G401.6 (cell line): Measurements from ENCODE around the gene BABAM2.
"Not testable (repeated sequence)": the region's sequence is repeated elsewhere in the genome, so short reads cannot be mapped to it uniquely, and the experiment has no call there.

ENCODE experiments used
- FAIRE-seq: peaks from 2 replicates; lab custom pipeline; 2012; peaks lifted over from hg19 to GRCh38; lab: Jason Lieb, UNC

BABAM2 gene

DNA sequence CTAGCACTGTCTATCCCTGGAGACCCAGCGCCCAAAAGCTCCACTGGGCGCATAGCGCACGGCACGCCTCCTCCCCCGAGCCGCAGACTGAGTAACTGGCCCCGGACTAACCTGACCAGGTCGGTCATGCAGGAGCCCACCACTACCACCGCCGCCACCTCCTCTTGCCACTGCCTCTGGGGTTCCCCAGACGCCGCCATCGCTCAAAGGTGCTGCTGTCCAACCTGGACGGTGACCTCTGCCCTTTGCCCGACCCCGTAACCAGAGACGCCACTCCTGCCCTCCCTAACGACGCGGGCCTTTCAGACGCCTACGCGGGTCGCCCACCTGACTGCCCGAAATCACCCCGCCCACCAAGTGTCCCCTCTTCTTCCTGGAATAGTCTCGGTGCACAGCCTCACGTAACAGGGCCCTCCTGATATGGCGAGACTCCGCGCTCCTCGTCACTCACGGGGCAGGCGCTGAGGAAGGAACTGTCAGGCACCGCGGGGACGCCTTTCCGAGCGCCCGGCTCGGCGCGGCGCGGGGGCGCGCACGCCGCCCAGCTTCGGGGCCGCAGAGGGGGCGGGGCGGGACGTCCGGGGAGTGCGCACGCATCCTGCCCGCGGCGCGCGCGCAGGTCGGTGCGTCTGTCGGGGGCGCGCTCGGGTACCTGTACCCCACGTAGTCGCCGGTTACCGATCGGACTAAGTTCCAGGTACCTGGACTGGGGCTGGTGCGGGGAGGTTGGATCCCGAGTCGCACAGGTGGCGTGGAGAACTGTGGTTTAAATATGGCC lies at the start of gene BABAM2, which contains the start of gene RBKS:
Gene BABAM2 (plus strand): TSS at position 584 of the 778 bp plus-strand sequence. CDS start 3,828 bp downstream, outside the sequence.
Gene RBKS (minus strand): TSS at position 242 of the 778 bp plus-strand sequence. CDS start 42 bp downstream, at position 200.
- FAIRE-seq = no peak

DNA sequence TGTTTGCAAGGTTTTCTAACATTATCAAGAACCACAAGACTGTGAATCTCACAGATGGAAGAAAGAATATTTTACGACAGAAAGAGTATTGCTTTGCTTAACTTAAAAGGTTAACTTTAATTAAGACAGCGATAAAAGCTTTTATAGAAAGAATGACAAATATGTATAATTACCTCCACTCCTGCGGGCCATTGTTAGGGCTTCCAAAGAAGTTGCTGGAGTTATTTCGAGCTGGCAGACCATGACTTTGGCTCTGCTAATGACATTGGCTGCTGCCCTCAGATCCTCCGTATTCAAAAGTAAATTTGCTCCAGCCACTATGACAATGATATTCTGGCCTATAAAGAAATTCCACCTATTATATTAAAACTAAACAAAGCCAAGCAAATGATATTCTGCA lies 47.6 kb upstream of the BABAM2 start:
- FAIRE-seq = no peak

DNA sequence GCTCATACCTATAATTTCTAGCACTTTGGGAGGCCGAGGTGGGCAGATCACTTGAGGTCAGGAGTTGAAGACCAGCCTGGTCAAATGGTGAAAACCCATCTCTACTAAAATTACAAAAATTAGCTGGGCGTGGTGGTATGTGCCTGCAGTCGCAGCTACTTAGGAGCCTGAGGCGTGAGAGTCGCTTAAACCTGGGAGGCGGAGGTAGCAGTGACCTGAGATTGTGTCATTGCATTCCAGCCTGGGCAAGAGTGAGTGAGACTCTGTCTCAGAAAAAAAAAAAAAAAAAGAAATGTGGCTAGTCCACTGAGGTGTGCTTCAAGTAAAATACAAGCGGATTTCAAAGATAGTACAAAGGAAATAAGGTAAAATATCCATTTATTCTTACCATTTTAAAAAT lies 46.5 kb upstream of the BABAM2 start:
- FAIRE-seq = no peak

DNA sequence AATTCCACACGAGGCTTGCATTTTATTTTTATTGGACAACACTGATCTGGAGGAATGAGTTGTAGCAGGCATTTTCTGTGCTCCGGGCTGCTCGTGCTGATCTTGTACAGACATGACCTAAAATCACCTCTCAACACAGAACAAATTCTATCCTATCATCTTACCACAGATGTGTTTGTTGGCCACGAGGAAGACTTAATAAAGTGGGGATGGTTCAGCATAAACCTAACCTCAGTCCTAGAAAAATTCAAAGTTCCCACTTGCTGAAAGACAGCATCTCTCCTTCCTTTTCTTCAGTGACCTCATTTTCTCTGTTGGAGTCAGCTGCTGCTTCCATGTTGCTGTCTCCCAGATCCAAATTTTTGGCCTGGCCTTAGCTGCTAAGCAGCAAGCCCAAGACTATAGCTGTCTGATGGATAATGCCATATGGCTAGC lies 45.7 kb upstream of the BABAM2 start:
- no peak for FAIRE-seq

DNA sequence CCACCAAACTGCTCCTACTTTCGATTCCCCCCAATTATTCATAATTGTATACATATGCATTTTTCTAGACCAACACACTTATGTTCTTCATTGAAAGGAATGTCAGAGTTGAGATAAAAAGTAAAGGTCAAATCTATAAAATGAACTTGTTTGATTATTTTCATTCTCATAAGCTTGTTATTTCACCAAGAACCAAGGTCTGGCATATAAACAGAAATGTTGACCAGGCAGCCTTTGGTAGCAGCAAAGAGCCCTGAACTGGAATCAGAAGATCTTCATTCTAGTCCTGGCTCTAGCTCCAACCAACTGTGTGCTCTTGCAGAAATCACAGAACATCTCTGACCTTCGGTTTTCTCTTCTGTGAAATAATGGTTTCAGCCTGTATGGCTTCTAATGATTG lies 43.2 kb upstream of the BABAM2 start:
- FAIRE-seq = no peak

DNA sequence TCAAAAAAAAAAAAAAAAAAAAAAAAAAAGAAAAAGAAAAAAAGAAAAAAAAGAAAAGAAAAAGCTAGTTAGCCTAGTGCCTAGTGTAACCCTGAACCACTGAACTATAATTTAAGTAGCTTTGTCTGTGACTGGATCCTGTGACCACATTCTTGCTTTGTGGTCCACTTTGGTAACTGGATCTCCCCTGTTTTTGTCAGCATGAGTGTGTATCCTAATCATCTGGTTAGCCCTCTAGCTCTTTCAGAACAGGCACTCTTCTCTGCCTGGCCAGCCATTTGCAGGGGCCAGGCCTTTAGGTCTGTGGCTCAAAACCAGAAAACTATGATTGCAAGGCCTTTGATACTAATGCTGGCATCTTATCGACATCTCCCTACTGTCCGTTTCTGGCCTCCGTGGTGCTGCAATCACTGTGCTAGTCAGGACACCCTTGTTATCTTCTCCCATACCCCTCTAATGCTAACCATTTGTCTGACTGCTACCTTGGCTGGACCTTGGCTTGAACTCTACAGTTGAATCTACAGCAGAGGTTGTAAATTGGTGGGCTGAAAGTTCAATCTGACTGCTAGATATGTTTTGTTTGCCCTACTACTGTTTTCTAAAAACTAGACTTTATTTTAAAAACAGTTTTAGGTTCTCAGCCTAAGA lies 40.8 kb upstream of the BABAM2 start:
- no peak for FAIRE-seq

DNA sequence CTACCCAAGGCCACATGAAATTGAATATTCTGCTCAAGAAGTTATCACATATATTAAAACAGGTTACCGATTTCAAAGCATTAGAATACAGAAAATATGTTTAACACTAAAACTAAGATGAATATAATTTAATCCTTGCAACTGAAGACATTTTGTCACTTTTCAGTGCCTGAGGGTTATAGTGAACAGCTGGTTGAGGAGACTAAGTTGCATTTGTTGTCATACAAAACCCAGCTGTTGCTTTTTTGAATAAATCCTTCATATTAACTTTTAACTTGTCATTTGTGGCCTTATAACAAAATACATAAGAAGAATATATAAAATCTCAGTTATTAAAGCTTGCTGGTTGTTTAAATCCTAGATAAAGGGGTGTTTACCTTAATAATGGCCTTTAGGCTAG lies 37.8 kb upstream of the BABAM2 start:
- FAIRE-seq = no peak

DNA sequence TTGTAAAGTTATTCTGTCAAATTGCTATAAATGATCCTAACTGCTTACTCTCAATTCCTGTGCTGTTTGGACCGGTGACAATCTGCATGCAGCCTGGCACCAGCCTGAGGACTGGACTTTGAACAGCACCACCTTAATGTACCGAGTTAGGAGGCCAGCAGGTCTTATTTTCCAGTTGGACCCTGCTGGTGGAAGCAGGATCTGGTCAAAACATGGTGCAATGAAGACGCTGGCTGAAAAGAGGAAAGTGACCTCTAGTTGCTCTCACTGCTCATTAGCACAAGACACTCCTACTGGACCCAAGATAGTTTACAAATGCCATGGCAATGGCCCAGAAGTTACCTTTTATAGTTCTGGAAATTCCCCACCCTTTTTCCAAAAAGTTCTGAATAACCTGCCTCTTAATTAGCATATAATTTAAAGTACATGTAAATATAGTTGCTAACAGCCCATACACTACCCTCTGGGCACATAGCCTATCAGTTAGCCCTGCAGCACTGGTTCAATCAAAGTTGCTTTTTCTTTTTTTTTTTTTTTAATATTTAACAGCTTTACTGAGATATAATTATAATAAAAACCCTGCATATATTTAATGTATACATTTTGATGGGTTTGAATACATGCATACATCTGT lies 36.2 kb upstream of the BABAM2 start:
- no peak for FAIRE-seq

DNA sequence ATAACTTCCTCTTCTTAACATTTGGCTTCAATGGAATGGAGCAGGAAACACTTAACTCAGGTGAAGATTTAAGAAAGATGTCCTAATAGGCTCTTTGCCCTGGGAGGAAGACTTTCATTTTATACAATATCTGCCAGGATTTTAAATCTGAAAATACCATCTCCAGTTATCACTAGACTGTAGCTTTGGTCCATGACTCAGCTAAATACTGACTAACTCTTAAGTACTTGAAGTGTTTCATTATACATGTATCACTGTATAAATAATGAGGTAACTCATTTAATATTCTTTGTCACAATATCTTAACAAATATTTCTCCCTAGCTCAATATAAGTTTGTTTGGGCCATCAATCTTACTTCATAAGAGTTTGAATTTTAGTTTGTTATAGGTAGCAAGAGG lies 35.1 kb upstream of the BABAM2 start:
- FAIRE-seq = no peak

DNA sequence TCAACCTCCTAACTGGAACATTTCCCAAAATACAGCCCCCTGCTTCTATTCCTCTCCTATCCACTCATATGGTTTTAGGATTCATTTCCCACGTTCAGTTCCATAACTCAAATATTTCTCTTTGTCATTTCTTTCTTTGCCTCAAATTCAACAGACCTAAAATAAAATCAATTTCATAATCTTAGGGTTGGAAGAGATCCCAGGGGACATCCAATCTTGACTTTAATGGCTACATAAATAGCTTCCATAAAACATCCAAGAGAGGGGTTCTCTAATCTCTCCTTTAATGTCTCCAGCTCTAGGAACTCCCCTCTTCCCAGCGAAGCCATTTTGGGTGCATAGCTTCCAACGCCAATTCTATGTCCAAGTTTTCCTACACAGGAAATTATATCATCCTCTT lies 34.1 kb upstream of the BABAM2 start:
- FAIRE-seq = no peak

DNA sequence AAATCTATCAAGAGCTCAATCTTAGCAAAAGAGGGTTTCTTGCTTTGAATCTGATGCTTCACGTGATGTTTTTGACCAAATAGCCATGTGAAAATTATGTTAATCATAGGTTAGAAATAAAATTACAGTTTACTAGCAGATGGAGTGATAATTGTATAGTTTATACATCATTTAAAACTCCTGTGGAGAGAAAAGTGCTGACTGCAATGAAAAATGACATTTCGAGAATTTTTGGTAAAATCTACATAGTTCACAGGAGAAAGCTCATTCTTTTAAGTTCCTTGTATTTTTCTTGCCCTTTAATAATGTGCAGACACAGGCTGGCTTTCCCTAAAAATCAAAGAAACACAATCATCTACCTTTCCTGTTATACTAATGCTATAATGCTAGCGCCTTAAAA lies 33.6 kb upstream of the BABAM2 start:
- FAIRE-seq = no peak

DNA sequence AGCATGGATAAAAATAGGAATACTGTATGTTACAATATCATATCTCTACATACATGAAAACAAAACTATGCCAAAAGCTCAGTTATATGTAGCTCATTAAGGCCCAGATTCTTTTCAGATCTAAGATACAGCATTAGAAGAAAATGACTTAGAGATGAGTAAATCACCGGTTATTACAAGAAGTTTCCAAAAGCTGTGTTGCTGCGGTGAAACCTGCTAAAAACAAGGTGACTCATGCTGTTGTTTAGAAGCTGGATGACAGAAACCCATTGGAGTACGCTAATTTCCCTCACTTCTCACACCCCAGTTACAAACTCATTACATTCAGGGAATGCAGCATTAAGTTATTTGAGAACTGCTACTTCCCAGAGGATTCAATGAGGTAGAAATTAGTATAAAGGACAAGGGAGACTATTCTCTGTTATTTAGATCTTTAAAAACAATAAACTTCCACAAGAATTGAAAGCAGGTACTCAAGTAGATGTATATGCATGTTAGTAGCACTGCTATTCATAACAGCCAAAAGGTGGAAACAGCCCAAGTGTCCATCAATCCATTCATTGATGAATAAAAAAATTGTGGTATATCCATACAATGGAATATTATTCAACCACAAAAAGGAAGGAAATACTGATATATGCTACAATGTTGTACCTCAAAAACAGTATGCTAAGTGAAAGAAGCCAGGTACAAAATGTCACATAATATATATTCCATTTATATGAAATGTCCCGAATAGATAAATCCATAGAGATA lies 32.9 kb upstream of the BABAM2 start:
- no peak for FAIRE-seq

DNA sequence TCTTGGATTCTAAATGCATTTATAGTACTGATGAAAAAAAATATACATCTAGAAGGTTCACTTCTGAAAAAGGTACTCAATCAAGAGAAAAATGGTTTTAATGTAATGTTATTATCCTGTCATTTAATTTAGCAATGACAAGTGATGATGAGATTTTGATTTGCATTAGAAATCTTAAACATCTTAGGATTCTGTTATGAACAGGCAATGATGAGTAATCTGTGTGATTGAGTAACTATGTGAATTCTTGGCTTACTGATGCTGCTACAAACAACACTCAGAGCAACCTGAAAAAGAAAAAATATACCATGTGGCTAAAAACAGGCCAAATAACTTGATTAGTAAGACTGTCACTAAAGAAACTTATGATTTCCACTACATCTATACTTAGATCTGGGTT lies 30.4 kb upstream of the BABAM2 start:
- peak; percentile 25 for FAIRE-seq

DNA sequence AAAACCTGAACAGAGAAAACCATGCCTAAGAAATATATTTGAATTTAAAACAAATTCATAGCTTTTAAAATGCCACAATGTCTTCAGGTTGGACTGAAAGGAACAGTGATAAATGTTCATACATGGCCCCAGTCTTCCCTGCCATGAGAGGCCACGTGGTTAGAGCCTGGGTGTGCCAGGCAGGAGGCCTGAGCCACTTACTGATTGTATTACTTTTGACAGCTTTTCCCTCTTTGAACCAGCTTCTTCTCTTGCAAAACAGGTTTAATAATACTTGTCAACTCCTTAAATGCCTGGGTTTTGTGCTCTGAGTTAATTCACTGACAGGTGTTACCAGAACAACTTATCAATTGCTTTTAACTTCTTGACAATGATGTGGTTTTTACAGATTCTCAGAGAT lies 27.4 kb upstream of the BABAM2 start:
- FAIRE-seq = no peak

DNA sequence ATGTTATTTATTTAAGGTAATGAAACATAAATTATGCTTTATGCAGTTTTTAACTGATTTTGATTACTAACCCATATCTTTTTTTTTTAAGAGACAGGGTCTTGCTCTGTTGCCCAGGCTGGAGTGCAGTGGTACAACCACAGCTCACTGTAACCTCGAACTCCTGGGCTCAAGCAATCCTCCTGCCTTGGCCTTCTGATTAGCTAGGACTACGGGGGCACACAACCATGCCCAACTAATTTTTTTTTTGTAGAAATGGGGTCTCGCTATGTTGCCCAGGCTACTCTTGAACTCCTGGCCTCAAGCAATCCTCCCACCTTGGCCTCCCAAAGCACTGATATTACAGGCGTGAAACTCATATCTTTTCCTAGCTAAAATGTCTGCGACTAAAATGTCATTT lies 26.6 kb upstream of the BABAM2 start:
- not testable (repeated sequence) for FAIRE-seq

DNA sequence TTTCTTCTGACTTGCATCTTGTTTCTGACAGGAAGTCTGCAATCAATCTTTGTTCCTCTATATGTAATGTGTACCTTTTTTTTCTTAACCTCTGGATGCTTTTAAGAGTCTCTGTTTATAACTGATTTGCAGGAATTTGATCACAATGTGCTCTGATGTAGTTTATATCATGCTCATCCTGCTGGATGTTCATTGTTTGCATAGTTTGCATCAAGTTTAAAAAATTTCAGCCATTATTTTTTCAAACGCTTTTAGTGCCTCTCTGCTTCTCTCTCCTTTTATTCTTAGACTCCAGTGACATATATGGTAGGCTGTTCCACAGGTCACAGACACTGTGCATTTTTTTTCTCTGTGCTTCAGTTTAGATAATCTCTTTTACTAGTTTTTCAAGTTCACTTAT lies 24.3 kb upstream of the BABAM2 start:
- FAIRE-seq = no peak

DNA sequence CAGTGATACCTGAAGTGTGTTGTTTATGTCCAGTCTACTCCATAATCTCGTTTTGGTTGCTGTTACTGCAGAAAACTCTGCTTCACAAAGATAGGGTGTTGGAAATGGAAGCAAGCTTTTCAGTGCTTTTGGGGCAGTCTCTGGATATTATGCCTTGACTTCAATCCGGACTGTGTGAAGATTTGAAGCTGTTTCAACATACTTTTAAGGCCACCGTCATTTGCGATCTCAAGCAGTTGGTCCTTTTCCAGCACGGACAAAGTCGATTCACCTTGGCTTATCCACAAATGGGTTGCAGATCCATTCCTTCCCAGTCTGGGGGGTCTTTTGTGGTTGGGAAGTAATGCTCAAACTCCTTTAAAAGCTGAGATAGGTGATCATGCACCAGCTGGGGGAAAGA lies 20.8 kb upstream of the BABAM2 start:
- FAIRE-seq = no peak

DNA sequence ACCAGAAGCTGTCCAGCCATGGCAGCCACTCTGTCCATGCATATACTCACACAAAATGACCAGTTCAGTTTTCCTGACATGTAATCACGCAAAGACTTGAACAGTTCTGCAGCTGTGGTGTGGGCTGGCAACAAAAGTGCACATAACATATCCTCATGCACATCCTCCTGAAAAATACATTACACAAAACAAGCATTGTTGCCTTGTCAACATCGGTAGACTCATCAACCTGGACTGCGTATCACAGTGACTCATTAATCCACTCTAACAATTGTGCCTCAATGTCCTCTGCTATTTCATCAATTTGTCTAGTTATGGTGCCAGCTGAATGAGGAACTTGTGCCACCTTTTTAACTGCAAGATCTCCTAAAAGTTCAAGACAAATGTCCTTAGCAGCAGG lies 19.8 kb upstream of the BABAM2 start:
- no peak for FAIRE-seq

DNA sequence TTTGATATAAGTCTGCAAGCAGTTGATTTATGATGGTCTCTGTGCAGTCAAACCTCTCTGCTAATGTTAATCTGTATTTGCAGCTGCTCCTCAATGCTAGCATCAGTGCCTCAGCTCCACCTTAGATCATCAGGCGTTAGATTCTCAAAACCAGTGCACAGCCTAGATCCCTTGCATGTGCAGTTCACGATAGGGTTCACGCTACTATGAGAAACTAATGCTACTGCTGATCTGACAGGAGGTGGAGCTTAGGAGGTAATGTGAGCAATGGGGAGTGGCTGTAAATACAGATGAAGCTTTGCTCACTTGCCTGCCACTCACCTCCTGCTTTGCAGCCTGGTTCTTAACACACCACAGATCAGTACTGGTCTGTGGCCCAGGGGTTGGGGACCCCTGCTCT lies 18.7 kb upstream of the BABAM2 start:
- FAIRE-seq = no peak

DNA sequence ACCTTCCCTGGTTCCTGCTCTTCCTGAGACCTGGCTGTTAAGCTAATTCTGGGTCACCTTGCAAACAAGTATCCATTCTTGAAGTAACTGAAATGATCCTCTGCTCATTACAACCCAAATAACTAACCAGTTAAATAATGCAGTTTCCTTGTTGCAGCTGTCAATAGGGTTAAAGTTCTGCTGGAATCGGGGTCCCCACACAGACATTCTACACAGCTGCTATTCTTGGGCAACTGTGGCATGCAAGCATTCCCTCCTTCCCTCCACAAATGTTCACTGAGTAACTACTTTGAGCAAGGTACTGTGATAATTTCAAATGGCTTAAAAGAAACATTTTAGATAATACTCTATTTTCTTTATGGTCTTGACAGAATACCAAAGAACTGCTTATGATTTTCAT lies 17.4 kb upstream of the BABAM2 start:
- FAIRE-seq = no peak

DNA sequence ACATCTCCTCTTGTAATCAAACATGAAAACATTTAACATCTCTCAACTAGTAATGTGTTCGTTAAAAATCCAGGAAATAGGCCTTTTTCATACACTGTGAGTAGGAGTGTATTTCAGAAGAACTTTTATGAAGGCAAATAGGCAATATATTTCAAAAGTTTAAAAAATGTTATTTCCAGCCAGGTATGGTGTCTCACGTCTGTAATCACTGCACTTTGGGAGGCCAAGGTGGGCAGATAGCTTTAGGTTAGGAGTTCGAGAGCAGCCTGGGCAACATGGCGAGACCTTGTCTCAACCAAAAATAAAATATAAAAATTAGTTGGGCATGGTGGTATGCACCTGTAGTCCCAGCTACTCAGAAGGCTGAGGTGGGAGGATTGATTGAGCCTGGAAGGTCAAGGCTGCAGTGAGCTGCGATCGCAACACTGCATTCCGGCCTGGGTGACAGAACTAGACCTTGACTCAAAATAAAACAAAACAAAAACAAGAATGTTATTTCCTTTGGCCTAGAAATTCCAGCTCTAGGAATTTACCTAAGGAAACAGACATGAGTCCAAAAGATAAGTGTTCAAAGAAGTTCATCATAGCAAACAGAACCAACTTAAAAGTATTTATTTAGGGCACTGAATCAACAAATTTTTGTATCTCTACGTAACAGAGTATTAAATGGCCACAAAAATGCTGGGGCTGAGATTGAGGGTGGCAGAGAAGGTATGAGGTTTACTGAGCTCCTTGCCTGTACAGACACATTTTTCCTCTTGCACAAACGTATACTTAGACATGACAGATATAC lies 15.2 kb upstream of the BABAM2 start:
- FAIRE-seq = no peak

DNA sequence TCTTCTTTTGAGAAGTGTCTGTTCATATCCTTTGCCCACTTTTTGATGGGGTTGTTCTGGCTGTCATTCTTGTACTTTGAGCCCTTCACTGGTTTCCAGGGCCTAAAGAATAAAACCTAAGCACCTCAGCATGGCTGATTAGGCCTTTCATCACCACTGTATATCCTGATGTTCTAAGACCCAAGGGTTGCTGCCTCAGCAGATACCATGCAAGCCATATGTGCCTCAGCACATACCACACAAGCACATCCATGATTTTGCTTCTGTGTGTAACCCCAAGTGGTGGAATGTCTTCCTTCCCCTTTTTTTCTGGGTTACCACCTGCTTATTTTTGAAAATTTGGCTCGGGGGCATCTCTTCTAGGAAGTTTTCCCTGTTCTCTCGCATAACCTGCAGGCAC lies 11.7 kb upstream of the BABAM2 start:
- no peak for FAIRE-seq
